Measurements from ENCODE around the gene SPDYE1.
"Not testable (repeated sequence)": the region's sequence is repeated elsewhere in the genome, so short reads cannot be mapped to it uniquely, and the experiment has no call there.

The SPDYE1 gene

DNA sequence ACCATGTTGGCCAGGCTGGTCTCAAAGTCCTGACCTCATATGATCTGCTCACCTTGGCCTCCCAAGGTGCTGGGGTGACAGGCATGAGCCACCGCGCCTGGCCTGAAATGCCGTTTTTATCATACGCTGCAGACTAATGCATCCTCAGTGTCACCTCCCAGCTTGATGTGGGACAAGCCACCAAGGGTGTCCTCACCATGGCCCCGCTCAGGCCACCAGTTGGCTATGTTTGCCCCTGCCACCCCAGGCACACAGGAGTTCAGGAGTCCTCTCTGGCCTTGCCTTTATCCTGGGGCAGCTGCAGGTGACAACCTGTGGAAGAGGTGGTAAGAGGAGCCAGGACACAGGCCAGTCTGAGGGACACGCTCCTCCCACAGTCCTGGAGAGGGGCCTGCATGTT lies 3.0 kb upstream of the SPDYE1 start:
- DNase-seq (ENCODE audit: low read depth): not testable (repeated sequence)

- DNase-seq (ENCODE audit: low read depth): not testable (repeated sequence)
These were observed 14.4 kb downstream of the SPDYE1 start for GRCh38 chr7:44012081-44012480.

- DNase-seq (ENCODE audit: low read depth): not testable (repeated sequence)
These were observed 17.4 kb downstream of the SPDYE1 start for GRCh38 chr7:44015090-44015489.

- DNase-seq (ENCODE audit: low read depth): peak; percentile 68
These were observed 21.4 kb downstream of the SPDYE1 start for GRCh38 chr7:44018857-44019807.

GRCh38 chr7:44019825-44020224 lies 22.1 kb downstream of the SPDYE1 start:
- DNase-seq (ENCODE audit: low read depth): not testable (repeated sequence)

DNA sequence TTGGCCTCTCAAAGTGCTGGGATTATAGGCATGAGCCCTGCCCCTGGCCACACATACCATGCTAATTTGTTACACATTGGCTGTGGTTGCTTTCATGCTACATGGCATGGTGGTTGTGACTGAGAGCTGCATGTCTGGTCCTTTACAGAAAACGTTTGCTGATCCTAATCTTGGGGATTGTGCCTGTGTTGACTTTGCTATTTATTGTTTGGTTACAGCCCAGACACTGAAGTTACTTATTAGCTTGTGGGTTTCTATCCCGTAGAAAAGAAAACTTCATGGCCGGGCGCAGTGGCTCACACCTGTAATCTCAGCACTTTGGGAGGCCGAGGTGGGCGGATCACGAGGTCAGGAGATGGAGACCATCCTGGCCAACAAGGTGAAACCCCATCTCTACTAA lies 24.4 kb downstream of the SPDYE1 start:
- not testable (repeated sequence) for DNase-seq (ENCODE audit: low read depth)

GRCh38 chr7:44022796-44023467 lies 25.2 kb downstream of the SPDYE1 start:
- not testable (repeated sequence) for DNase-seq (ENCODE audit: low read depth)

DNA sequence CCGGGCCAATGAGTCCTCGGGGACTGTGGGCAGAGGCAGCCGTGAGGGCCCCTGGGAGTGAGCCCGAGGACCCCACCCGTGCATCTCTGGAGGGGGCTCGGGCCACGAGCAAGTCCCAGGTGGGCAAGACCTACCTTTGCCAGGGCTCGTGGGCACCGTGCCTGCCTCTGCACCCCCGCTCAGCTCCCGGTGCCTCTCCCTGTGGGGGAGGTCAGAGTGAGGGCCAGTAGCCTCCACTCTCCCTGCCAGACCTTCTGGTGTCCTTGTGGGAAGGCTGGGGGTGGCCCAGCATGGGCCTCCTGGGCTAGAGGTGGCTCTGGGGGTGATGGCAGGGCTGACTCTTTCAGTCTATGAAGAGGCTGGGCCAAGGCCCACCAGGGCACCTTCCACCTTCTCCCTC lies 31.7 kb downstream of the SPDYE1 start:
- not testable (repeated sequence) for DNase-seq (ENCODE audit: low read depth)

DNA sequence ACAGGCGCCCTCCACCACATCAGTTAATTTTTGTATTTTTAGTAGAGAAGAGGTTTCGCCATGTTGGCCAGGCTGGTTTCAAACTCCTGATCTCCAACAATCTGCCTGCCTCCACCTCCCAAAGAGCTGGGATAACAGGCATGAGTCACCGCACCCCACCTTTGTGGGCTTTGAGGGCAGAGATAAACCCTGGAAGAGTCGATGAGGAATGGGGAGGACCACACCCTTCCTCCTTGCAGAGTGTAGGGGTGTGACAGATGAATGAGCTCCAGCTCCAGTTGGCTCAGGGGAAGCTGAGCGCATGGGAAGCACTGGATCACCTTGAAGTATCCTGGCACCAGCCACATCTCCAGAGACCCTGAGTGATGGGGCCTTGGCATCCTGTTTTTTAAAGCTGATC lies 32.3 kb downstream of the SPDYE1 start:
- not testable (repeated sequence) for DNase-seq (ENCODE audit: low read depth)

- not testable (repeated sequence) for DNase-seq (ENCODE audit: low read depth)
These were observed 33.6 kb downstream of the SPDYE1 start for GRCh38 chr7:44031319-44031718.

- not testable (repeated sequence) for DNase-seq (ENCODE audit: low read depth)
These were observed 34.3 kb downstream of the SPDYE1 start for GRCh38 chr7:44032031-44032430.

DNA sequence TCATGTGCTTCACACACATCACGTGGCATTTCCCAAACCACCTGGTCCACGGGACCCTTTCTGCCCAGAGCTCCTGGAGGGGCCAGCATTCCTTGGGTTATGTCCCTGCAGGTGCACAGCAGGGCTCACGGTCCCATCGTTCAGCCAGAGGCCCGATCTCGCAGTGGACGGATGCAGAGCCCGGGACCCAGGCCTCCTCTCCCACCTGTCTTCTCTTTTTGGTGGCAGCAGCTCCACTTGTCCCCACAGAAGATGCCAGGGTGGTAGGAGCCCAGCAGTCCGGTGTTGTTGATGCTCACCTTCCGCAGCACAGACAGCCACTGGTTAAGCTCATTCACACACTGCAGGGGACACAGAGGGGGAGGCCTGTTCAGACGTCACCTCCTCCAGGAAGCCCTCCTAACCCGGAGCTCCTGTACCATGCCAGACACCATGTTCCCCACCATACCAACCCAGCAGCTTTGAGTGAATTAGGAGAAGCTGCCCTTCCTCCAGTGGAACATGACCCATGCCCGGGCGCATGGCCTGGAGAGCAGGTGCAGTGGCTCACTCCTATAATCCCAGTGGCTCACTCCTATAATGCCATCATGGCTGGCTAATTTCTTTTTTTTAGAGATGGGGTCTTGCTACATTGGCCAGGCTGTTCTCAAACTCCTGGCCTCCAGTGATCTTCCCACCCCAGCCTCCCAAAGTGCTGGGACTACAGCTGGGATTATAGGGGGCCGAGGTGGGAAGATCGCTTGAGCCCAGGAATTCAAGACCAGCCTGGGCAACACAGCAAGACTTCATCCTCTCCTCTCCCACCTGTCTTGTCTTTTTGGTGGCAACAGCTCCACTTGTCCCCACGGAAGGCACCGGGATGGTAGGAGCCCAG lies 36.5 kb downstream of the SPDYE1 start:
- DNase-seq (ENCODE audit: low read depth): not testable (repeated sequence)

- not testable (repeated sequence) for DNase-seq (ENCODE audit: low read depth)
These were observed 38.7 kb downstream of the SPDYE1 start for GRCh38 chr7:44036364-44036763.

DNA sequence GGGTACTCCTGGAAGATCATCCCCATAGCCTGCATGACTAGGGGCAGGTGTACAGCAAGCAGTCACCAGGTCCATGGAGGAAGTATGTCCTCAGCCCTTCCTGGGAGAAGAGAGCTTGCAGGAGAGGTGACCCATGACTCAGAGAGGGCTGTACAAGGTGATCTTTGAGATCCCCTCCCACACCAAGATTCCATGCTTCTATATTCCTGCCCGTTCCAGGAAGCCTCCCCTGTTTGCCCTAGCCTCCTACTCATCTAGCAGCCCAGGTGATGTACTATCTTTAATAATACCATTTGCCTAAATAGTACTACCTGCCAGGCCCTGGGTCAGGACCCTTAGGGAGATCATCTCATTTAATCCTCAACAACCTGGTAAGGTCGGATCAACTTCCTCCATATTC lies 40.3 kb downstream of the SPDYE1 start:
- not testable (repeated sequence) for DNase-seq (ENCODE audit: low read depth)

DNA sequence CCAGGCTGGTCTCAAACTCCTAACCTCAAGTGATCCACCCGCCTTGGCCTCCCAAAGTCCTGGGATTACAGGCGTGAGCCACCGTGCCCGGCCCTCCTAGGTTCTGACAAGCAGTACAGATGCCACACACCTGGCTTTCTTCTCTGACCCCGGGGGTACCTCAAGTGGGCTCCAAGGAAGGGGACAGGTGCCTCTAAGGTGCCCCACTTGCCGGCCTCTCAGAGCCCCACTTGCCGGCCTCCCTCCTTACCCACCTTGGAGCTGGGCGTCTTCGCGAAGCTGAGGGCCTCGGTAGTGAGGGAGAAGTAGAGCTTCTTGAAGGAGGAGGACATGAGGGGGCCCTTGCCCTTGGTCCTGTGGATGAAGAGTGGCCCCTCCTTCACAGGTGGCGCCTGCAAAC lies 40.9 kb downstream of the SPDYE1 start:
- DNase-seq (ENCODE audit: low read depth): not testable (repeated sequence)

DNA sequence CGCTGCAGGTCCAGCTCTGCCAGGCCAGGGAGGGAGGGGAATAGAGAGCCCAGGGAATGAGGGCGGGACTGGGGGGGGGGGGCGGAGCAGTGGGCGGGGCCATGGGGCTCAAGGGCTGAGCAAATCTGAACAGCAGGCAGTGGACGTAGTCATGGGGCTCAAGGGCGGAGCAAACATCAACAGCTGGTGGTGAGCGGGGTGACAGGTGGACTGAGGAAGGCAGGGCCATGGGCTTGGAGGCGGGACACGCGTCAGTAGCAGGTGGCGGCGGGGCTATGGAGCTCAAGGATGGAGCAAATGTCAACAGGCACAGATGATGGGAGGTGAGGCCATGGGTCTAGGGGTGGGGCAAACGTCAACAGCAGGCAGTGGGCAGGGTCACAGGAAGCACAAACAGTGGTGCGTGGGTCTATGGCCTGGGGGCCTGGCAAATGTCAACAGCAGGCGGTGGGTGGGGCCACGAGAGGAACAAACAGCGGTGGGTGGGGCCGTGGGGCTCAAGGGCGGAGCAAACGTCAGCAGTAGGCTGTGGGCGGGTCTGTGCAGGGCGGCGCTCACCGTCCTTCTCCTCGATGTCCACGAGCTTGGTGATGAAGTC lies 41.4 kb downstream of the SPDYE1 start:
- not testable (repeated sequence) for DNase-seq (ENCODE audit: low read depth)

DNA sequence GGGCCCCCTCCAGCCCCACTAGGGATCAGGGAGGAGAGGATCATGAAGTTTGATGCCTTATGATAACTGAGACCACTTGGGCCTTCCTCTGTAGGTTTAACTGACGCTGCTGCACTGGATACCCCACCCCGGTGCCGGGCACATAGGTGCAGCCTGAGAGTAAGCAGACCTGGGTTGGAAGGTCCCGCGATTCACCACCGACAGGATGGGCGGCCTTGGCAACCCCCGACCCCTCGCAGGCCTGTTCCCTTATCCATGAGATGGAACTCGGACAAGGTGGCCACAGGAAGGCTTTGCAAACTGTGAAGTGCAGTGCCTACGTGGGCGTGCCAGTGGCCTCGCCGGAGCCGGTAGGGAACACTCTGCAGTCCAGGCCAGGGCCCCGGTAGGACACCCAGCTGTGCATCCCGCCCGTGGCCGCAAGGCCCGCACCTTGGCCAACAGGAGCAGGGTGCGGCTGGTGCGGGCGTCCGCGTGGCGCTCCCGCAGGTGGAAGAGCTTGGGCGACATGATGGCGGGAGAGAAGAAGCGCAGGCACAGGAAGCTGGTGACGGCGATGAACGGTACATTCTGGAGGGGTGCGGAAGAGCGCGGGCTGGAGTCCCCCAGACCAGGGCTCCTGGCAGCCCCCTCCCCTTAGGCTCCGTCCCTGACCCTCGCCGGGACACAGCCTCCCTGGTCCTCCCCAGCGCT lies 42.2 kb downstream of the SPDYE1 start:
- not testable (repeated sequence) for DNase-seq (ENCODE audit: low read depth)

- not testable (repeated sequence) for DNase-seq (ENCODE audit: low read depth)
These were observed 42.8 kb downstream of the SPDYE1 start for GRCh38 chr7:44040493-44040891.

GRCh38 chr7:44042221-44042620 lies 44.5 kb downstream of the SPDYE1 start:
- DNase-seq (ENCODE audit: low read depth): no peak

DNA sequence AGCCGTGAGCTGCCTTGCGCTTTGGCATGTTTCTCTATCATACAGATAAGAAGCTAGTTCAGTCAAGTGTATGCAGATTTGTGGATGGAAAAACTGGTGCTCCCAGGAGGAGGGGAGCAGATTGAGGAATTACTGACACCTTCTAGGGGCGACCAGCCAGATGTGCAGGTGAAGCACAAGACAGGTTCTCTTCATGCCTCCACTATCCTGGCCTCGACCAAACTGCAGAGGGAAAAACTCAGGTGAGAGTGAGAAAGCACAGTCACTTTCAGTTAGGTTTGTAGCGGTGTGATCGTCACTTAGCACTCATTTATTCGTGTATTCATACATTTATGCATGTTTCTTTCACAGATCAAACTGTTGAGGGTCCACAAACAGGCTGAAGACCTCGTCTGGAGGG lies 46.2 kb downstream of the SPDYE1 start:
- DNase-seq (ENCODE audit: low read depth): no peak

Measured in HS-27A (cell line).